ENCODE data around the gene PLEKHA1.

The PLEKHA1 gene

GRCh38 chr10:122476333-122476695 is 101.8 kb downstream of the PLEKHA1 start:
- TF ChIP-seq SPI1 (IDR thresholded peaks at IDR 0.05; ENCODE audit: borderline replicate concordance, low read depth) = no peak
- TF ChIP-seq CTCF (IDR thresholded peaks at IDR 0.05; ENCODE audit: insufficient read depth, low read length) = no peak
- TF ChIP-seq, protein P1, sequence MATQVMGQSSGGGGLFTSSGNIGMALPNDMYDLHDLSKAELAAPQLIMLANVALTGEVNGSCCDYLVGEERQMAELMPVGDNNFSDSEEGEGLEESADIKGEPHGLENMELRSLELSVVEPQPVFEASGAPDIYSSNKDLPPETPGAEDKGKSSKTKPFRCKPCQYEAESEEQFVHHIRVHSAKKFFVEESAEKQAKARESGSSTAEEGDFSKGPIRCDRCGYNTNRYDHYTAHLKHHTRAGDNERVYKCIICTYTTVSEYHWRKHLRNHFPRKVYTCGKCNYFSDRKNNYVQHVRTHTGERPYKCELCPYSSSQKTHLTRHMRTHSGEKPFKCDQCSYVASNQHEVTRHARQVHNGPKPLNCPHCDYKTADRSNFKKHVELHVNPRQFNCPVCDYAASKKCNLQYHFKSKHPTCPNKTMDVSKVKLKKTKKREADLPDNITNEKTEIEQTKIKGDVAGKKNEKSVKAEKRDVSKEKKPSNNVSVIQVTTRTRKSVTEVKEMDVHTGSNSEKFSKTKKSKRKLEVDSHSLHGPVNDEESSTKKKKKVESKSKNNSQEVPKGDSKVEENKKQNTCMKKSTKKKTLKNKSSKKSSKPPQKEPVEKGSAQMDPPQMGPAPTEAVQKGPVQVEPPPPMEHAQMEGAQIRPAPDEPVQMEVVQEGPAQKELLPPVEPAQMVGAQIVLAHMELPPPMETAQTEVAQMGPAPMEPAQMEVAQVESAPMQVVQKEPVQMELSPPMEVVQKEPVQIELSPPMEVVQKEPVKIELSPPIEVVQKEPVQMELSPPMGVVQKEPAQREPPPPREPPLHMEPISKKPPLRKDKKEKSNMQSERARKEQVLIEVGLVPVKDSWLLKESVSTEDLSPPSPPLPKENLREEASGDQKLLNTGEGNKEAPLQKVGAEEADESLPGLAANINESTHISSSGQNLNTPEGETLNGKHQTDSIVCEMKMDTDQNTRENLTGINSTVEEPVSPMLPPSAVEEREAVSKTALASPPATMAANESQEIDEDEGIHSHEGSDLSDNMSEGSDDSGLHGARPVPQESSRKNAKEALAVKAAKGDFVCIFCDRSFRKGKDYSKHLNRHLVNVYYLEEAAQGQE (IDR thresholded peaks at IDR 0.05; ENCODE audit: insufficient replicate concordance, low read depth) = no peak
- no peak for TF ChIP-seq GABPA (IDR thresholded peaks at IDR 0.05; ENCODE audit: low read depth)
- no peak for TF ChIP-seq POLR2AphosphoS5 (IDR thresholded peaks at IDR 0.05; ENCODE audit: low read depth)

DNA sequence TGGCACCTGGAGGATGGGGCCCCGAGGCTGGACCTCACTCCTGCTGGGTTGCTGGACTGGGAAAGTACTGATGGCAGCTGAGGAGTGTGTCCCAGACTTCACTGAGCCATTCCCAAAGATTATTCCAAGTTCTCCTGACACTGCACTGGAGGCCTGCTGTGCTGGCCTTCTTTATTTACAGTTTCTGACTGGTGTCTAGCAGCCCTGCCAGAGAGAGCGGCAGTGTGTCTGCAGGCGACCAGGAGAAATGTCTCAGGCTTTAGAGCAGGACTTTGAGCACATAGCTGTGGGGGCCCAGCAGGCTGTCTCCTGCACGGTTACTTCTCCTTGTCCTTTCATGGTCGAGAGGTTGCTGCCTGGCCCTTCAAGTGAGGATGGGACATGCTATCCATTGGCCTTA is 102.9 kb downstream of the PLEKHA1 start:
- TF ChIP-seq GABPA (IDR thresholded peaks at IDR 0.05; ENCODE audit: low read depth) = no peak
- Histone ChIP-seq H3K27me3 (ENCODE audit: insufficient read depth, poor library complexity, severe bottlenecking) (peaks cover 14% of the 10 kb centered on the region), H3K4me3 (replicated peaks; ENCODE audit: insufficient read depth, low read length) (no peak overlapping the region), H3K27ac (replicated peaks) (no peak overlapping the region)
- DNase-seq (ENCODE audit: low read depth in 1 of 2, low spot score in 1 of 2) = no peak

More at GRCh38 chr10:122476333-122476695, 101.8 kb downstream of the PLEKHA1 start:
- Histone ChIP-seq H3K27ac (replicated peaks) (no peak overlapping the region), H3K4me3 (replicated peaks; ENCODE audit: insufficient read depth, low read length) (no peak overlapping the region), H3K27me3 (ENCODE audit: insufficient read depth, poor library complexity, severe bottlenecking) (peaks cover 14% of the 10 kb centered on the region)
- DNase-seq (ENCODE audit: low read depth in 1 of 2, low spot score in 1 of 2) = no peak

DNA sequence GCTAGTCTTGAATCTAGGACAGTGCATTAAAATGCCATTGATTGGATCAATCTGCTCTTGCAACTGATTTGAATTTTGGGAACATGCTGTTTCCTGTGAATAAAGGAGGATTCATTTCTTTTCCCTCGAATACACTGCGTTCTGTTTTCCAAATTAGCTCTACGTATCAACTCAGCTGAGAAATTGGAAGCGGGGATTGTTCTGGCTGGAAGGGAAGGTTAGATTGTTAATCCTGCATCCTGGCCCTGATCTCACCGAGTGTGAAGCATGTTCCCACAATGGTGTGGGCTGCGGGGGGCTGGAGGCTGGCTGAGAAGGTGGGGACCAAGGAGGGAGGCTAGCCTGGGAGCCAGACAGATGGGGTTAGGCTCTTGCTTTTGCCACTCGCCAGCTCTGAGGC is 104.5 kb downstream of the PLEKHA1 start:
- H3K4me3 ChIP-seq (replicated peaks; ENCODE audit: insufficient read depth, low read length) = no peak overlapping the region
- TF ChIP-seq SPI1 (IDR thresholded peaks at IDR 0.05; ENCODE audit: borderline replicate concordance, low read depth) = no peak
- TF ChIP-seq, protein P1 (IDR thresholded peaks at IDR 0.05; ENCODE audit: insufficient replicate concordance, low read depth) = no peak
- TF ChIP-seq GABPA (IDR thresholded peaks at IDR 0.05; ENCODE audit: low read depth) = no peak
- TF ChIP-seq POLR2AphosphoS5 (IDR thresholded peaks at IDR 0.05; ENCODE audit: low read depth) = no peak

DNA sequence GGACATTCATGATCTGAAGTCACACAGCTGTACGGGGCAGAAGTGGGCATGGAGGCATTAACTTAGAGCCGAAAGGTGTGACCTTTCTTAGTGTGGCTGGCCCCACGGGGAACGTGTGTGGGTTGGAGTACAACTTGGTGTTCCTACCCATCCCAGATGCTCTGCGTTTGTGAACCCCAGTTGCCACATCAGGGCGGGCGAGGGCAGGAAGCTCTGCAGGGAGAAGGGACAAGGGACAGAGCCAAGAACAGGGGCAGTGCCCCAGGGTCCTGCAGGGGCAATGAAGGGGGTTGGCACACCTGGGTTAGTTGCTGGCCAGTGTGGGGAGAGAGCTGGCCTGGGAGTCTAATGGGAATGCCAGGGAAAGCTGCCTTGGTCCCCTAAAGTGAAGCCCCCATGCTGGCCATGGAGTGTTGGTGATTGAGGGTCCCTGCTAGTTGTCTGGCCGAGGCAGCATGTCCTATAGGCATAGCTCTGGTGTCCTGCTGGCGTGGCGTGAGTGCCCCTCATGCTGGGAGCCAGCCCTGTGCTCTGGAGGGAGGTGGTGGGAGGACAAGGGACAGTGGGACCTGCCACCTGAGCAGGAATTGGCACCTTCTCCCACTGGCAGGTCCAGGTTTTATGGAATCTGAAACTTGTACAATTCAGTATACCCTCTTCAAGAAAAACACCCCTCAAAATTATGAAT is 105.8 kb downstream of the PLEKHA1 start:
- TF ChIP-seq POLR2AphosphoS5 (IDR thresholded peaks at IDR 0.05; ENCODE audit: low read depth) = no peak
- no peak for TF ChIP-seq CTCF (IDR thresholded peaks at IDR 0.05; ENCODE audit: insufficient read depth, low read length)
- TF ChIP-seq GABPA (IDR thresholded peaks at IDR 0.05; ENCODE audit: low read depth) = no peak
- TF ChIP-seq SPI1 (IDR thresholded peaks at IDR 0.05; ENCODE audit: borderline replicate concordance, low read depth) = no peak
- TF ChIP-seq, protein P1 (IDR thresholded peaks at IDR 0.05; ENCODE audit: insufficient replicate concordance, low read depth) = no peak
- no peaks in the 10 kb centered on the region for H3K27me3 ChIP-seq (ENCODE audit: insufficient read depth, poor library complexity, severe bottlenecking)
- no peak for DNase-seq (ENCODE audit: low read depth in 1 of 2, low spot score in 1 of 2)
- no peak overlapping the region for H3K4me3 ChIP-seq (replicated peaks; ENCODE audit: insufficient read depth, low read length)
- H3K27ac ChIP-seq (replicated peaks) = no peak overlapping the region

More for the DNA sequence above, 104.5 kb downstream of the PLEKHA1 start:
- no peak overlapping the region for H3K27ac ChIP-seq (replicated peaks)
- H3K27me3 ChIP-seq (ENCODE audit: insufficient read depth, poor library complexity, severe bottlenecking) = peaks cover 6% of the 10 kb centered on the region
- no peak for DNase-seq (ENCODE audit: low read depth in 1 of 2, low spot score in 1 of 2)

All from HL-60 (cell line).